Prostate gland (tissue), 2 donors: Measurements from ENCODE around the gene NLRP8. TPM values are rescaled to one million over a fixed set of nuclear protein-coding genes. Genes with fewer than 3 reads are reported as not detected.
"Not testable (repeated sequence)": the region's sequence is repeated elsewhere in the genome, so short reads cannot be mapped to it uniquely, and the experiment has no call there.

Source experiments
- DNase-seq: peaks from one replicate; pipeline ENCODE4 v3.0.0-alpha.2; 2019; ENCODE audit warnings: low spot score
- H3K27ac ChIP-seq, 2 donors: fragments of 200-600 bp; sonication (generic); 2 replicates each; pipeline ENCODE4 v1.5.1; 2017 to 2019
- H3K27me3 ChIP-seq: fragments of 200-600 bp; sonication (generic); replicated peaks from 2 replicates; pipeline ENCODE4 v1.5.1; 2019; ENCODE audit not compliant: insufficient read depth
- H3K36me3 ChIP-seq, 2 donors: fragments of 200-600 bp; sonication (generic); 1 replicate in 1 of 2; 2 replicates in 1 of 2; pipeline versions ENCODE4 v1.5.1 to v1.8.1; 2017 to 2019
- H3K4me1 ChIP-seq: fragments of 200-600 bp; sonication (generic); replicated peaks from 2 replicates; pipeline ENCODE4 v1.5.1; 2019
- H3K4me3 ChIP-seq, 2 donors: fragments of 200-600 bp; sonication (generic); 2 replicates each; pipeline ENCODE4 v1.5.1; 2017 to 2019
- H3K9me3 ChIP-seq: fragments of 200-600 bp; sonication (generic); 2 replicates; pipeline ENCODE4 v1.5.1; 2017
- CTCF ChIP-seq, 4 experiments: fragments of 200-600 bp in 2 of 4; fragments of 450-650 bp in 2 of 4; sonication (generic) in 2 of 4; IDR thresholded peaks; 1 replicate in 3 of 4; 2 replicates in 1 of 4; pipeline ENCODE4 v1.5.1; 2016 to 2019; ENCODE audit warnings: antibody characterized with exemption in 4 of 4, mild to moderate bottlenecking in 2 of 4, moderate library complexity in 2 of 4
- POLR2A ChIP-seq: fragments of 450-650 bp; IDR thresholded peaks from one replicate; pipeline ENCODE4 v1.6.1; 2016; ENCODE audit warnings: antibody characterized with exemption, mild to moderate bottlenecking
- POLR2AphosphoS5 ChIP-seq: sonication (generic); formaldehyde crosslinking; IDR thresholded peaks from one replicate; pipeline ENCODE4 v1.6.1; 2017; ENCODE audit warnings: antibody characterized with exemption
- WGBS: methylation state at CpG from one replicate; pipeline ENCODE4 v1.1.5; 2018; 5-methylcytosine and 5-hydroxymethylcytosine counted together
- intact Hi-C: fragments of 100-400 bp; cut with DNase I; formaldehyde crosslinking; loops from one replicate; pipeline ENCODE4 v1.14.2; 2022
- total RNA-seq, 2 donors: library from RNA; depleted of rRNA; stranded (reverse); fragments of >200 nt; gene quantifications; one replicate each; pipeline ENCODE4 v1.1.0, GENCODE V29; 2016

The NLRP8 gene
- total RNA-seq, 2 donors from 2014 or later, result 0.05 to 0.51 TPM

GRCh38 chr19:55939206-55939605, 8.4 kb upstream of the NLRP8 start:
- DNase-seq, result no peak
- no peak overlapping the region for H3K27ac ChIP-seq
- intact Hi-C loops, result no loop called here
- no peak overlapping the region for H3K4me3 ChIP-seq
- WGBS, result 63% methylated on average over 7 of the region's 7 CpGs
- TF ChIP-seq CTCF (IDR thresholded peaks at IDR 0.05), result no peak
- no peak for TF ChIP-seq POLR2AphosphoS5
- no peaks in the 10 kb centered on the region for H3K36me3 ChIP-seq
- H3K27me3 ChIP-seq, result no peaks in the 10 kb centered on the region
- no peaks in the 10 kb centered on the region for H3K4me1 ChIP-seq
- no peaks in the 10 kb centered on the region for H3K9me3 ChIP-seq

- Histone ChIP-seq H3K27me3 (no peaks in the 10 kb centered on the region), H3K4me3 (no peak overlapping the region), H3K9me3 (no peaks in the 10 kb centered on the region), H3K4me1 (no peaks in the 10 kb centered on the region), H3K27ac (no peak overlapping the region), H3K36me3 (no peaks in the 10 kb centered on the region)
- intact Hi-C loops, result no loop called here
- WGBS, result 92% methylated on average over 11 of the region's 11 CpGs
- no peak for TF ChIP-seq CTCF (IDR thresholded peaks at IDR 0.05)
- TF ChIP-seq POLR2A, result no peak
- TF ChIP-seq POLR2AphosphoS5, result no peak
- DNase-seq, result no peak
Observed at GRCh38 chr19:55940306-55940705, 7.3 kb upstream of the NLRP8 start.

- WGBS, result 93% methylated on average over 19 of the region's 19 CpGs
- DNase-seq, intact Hi-C loops: not testable (repeated sequence)
Observed at GRCh38 chr19:55950566-55950965, 2.9 kb downstream of the NLRP8 start.

GRCh38 chr19:55956431-55956830, 8.8 kb downstream of the NLRP8 start:
- Histone ChIP-seq H3K27ac (peak overlapping the region in 1 of 2 donors; percentile 60), H3K27me3 (no peaks in the 10 kb centered on the region), H3K4me1 (no peaks in the 10 kb centered on the region), H3K4me3 (no peak overlapping the region), H3K9me3 (no peaks in the 10 kb centered on the region), H3K36me3 (no peaks in the 10 kb centered on the region)
- intact Hi-C loops, result no loop called here
- TF ChIP-seq POLR2A (no peak), POLR2AphosphoS5 (peak; percentile 42)
- 63% methylated on average over 7 of the region's 7 CpGs for WGBS
- peak; percentile 16 for DNase-seq

More at GRCh38 chr19:55950566-55950965, 2.9 kb downstream of the NLRP8 start:
- not testable (repeated sequence) for H3K27me3 ChIP-seq, H3K27ac ChIP-seq, H3K9me3 ChIP-seq, H3K4me1 ChIP-seq, H3K36me3 ChIP-seq, H3K4me3 ChIP-seq

GRCh38 chr19:55958356-55958755, 10.7 kb downstream of the NLRP8 start:
- H3K27me3 ChIP-seq, result no peaks in the 10 kb centered on the region
- H3K9me3 ChIP-seq, result no peaks in the 10 kb centered on the region
- H3K4me1 ChIP-seq, result no peaks in the 10 kb centered on the region
- intact Hi-C loops, result no loop called here
- no peak overlapping the region for H3K4me3 ChIP-seq
- no peaks in the 10 kb centered on the region for H3K36me3 ChIP-seq
- peak overlapping the region in 1 of 2 donors; percentile 53 for H3K27ac ChIP-seq
- peak; percentile 69 for DNase-seq
- TF ChIP-seq POLR2AphosphoS5, result peak; percentile 67
- no peak for TF ChIP-seq CTCF (IDR thresholded peaks at IDR 0.05)
- WGBS, result 48% methylated on average over 4 of the region's 4 CpGs

GRCh38 chr19:55959996-55960675, 12.5 kb downstream of the NLRP8 start:
- WGBS, result 67% methylated on average over 6 of the region's 6 CpGs
- Histone ChIP-seq H3K4me3 (no peak overlapping the region), H3K9me3 (no peaks in the 10 kb centered on the region), H3K27me3 (no peaks in the 10 kb centered on the region), H3K4me1 (no peaks in the 10 kb centered on the region), H3K27ac (no peak overlapping the region), H3K36me3 (no peaks in the 10 kb centered on the region)
- intact Hi-C loops, result no loop called here
- no peak for DNase-seq
- TF ChIP-seq CTCF (IDR thresholded peaks at IDR 0.05) (no peak), POLR2AphosphoS5 (no peak), POLR2A (no peak)
